ENCODE measurements around the gene DUSP8.

DNA sequence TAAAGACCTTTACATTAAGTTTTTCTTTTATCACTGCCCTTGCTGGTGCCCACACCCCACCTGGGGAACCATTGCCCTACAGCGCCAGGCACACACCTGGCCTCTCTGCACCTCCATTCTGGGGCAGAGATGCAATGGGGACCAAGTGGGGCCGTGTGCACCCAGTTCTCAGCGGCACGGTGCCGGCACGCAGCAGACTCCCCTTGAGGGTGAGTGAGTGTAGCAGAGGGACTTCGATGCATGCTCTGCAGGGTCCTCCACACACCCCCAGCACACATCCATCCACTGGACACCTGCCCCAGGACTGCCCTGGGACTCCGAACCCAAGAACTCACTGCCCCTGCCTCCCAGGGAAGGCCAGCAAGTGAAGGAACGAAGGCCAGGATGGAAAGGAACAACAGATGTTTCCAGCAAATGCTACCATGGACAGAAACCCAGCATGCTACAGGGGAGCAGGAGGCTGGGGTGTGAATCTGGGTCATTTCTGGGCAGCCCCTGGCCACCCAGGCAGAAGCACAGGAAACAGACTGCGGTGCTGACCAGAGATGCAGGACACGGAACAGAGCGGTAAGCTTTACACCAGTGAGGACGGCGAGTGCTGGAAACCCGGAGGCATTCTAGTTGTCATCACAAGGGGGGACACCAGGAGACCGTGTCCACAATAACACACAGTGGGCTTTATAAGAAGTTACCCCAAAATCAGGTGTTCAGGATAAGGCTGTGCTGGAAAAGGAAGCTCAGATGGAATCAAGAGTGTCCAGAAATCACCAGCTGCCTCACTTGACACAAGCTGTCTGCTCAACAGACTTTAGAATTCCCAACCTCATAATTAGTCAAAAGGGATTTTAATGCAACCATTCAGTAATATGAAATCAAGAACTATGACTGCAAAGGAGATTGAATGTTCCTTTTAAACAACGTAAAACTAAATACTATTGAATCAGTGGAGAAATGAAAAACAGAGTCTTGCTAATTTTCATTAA lies 52.8 kb downstream of the DUSP8 start:
- TF ChIP-seq, protein P1, sequence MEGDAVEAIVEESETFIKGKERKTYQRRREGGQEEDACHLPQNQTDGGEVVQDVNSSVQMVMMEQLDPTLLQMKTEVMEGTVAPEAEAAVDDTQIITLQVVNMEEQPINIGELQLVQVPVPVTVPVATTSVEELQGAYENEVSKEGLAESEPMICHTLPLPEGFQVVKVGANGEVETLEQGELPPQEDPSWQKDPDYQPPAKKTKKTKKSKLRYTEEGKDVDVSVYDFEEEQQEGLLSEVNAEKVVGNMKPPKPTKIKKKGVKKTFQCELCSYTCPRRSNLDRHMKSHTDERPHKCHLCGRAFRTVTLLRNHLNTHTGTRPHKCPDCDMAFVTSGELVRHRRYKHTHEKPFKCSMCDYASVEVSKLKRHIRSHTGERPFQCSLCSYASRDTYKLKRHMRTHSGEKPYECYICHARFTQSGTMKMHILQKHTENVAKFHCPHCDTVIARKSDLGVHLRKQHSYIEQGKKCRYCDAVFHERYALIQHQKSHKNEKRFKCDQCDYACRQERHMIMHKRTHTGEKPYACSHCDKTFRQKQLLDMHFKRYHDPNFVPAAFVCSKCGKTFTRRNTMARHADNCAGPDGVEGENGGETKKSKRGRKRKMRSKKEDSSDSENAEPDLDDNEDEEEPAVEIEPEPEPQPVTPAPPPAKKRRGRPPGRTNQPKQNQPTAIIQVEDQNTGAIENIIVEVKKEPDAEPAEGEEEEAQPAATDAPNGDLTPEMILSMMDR (IDR thresholded peaks at IDR 0.05): no peak
- no peak for TF ChIP-seq POLR2A (IDR thresholded peaks at IDR 0.05)
